K562 (cell line): ENCODE measurements around the gene GADD45GIP1. TPM values are rescaled to one million over a fixed set of nuclear protein-coding genes. Genes with fewer than 3 reads are reported as not detected.

Experiments used
- ATAC-seq: fragments of 200-7000 bp; cut with Tn5 transposase; 3 replicates; pipeline ENCODE4 v1.9.1; 2020; ENCODE audit warnings: moderate library complexity
- BruUV-seq: library from RNA; stranded (reverse); fragments of 400-500 nt; replicated peaks from 2 replicates; lab custom pipeline; 2021; lab: Mats Ljungman, UMichigan
- CTCF ChIA-PET: fragments of 300-600 bp; formaldehyde crosslinking; extraction: SDS; loops from one replicate; lab custom pipeline; 2021; ENCODE audit warnings: low intra/inter-chr PET ratio; lab: Yijun Ruan, JAX
- POLR2A ChIA-PET: fragments of 300-600, 350-650 bp; sonication (Branson Sonifier 250); formaldehyde crosslinking; extraction: SDS; loops from one replicate; lab custom pipeline; 2021; ENCODE audit warnings: antibody characterized with exemption, inconsistent platforms; lab: Yijun Ruan, JAX
- DNase-seq, 4 experiments: peaks; one replicate each; pipeline versions ENCODE4 v3.0.0 to v3.0.0-alpha.2; 2011 to 2018; ENCODE audit warnings: low spot score in 3 of 4, mixed read lengths in 3 of 4; ENCODE audit errors: extremely low read depth in 1 of 4
- FAIRE-seq: peaks from 2 replicates; lab custom pipeline; 2011; peaks lifted over from hg19 to GRCh38; lab: Jason Lieb, UNC
- H2AFZ ChIP-seq: 2 replicates; pipeline ENCODE4 v1.6.0; 2011; ENCODE audit warnings: low read depth, low read length, control low read depth, inconsistent platforms
- H3K27ac ChIP-seq: fragments of 200-600 bp; 3 replicates; pipeline ENCODE4 v1.8.0; 2011; ENCODE audit warnings: low read depth, mild to moderate bottlenecking, control low read depth, inconsistent platforms, low read length, moderate library complexity, mixed read lengths; ENCODE audit errors: extremely low read depth
- H3K27me3 ChIP-seq, 2 experiments: fragments of 300-600 bp in 1 of 2; 2 replicates in 1 of 2; 3 replicates in 1 of 2; pipeline versions ENCODE4 v1.6.0 to v1.8.0; 2011; ENCODE audit warnings: inconsistent platforms in 2 of 2, low read length in 2 of 2, mild to moderate bottlenecking in 1 of 2, mixed read lengths in 1 of 2, moderate library complexity in 1 of 2; ENCODE audit not compliant: control insufficient read depth in 2 of 2, insufficient read depth in 2 of 2
- H3K36me3 ChIP-seq: fragments of 300-600 bp; 3 replicates; pipeline ENCODE4 v1.8.0; 2011; ENCODE audit warnings: mild to moderate bottlenecking, low read length, inconsistent platforms; ENCODE audit not compliant: control insufficient read depth, insufficient read depth
- H3K4me1 ChIP-seq, 2 experiments: fragments of 200-600 bp in 1 of 2; replicated peaks in 1 of 2; 2 replicates in 1 of 2; 3 replicates in 1 of 2; pipeline versions ENCODE4 v1.5.1 to v1.8.0; 2011; ENCODE audit warnings: inconsistent platforms in 2 of 2, low read length in 2 of 2, mild to moderate bottlenecking in 1 of 2, mixed read lengths in 1 of 2, moderate library complexity in 1 of 2; ENCODE audit not compliant: control insufficient read depth in 2 of 2, insufficient read depth in 2 of 2
- H3K4me2 ChIP-seq: 2 replicates; pipeline ENCODE4 v1.6.1; 2011; ENCODE audit warnings: low read length, control low read depth, inconsistent platforms, mixed read lengths; ENCODE audit not compliant: insufficient read depth
- H3K4me3 ChIP-seq: fragments of 200-600 bp; sonication (generic), shearing (Covaris generic); 2 replicates; pipeline ENCODE4 v1.5.1; 2016; ENCODE audit warnings: control low read depth, inconsistent platforms
- H3K79me2 ChIP-seq: fragments of 200-600 bp; 3 replicates; pipeline ENCODE4 v1.8.0; 2011; ENCODE audit warnings: low read length, inconsistent platforms; ENCODE audit not compliant: control insufficient read depth, insufficient read depth
- H3K9ac ChIP-seq, 2 experiments: 2 replicates each; pipeline versions ENCODE4 v1.6.0 to v1.6.1; 2011; ENCODE audit warnings: low read depth in 2 of 2, low read length in 2 of 2, control low read depth in 1 of 2, inconsistent platforms in 1 of 2, mild to moderate bottlenecking in 1 of 2, mixed read lengths in 1 of 2; ENCODE audit not compliant: insufficient read depth in 1 of 2
- H3K9me1 ChIP-seq: one replicate; pipeline ENCODE4 v1.6.0; 2011; ENCODE audit warnings: inconsistent platforms, mild to moderate bottlenecking, low read length, moderate library complexity; ENCODE audit not compliant: control insufficient read depth, insufficient read depth
- H3K9me3 ChIP-seq: replicated peaks from 2 replicates; pipeline ENCODE4 v1.5.1; 2011; ENCODE audit warnings: low read depth, low read length, inconsistent platforms; ENCODE audit not compliant: control insufficient read depth, insufficient read depth
- H4K20me1 ChIP-seq: replicated peaks from 2 replicates; pipeline ENCODE4 v1.6.1; 2011; ENCODE audit warnings: low read length, inconsistent platforms, mixed read lengths; ENCODE audit not compliant: control insufficient read depth, insufficient read depth
- FOXP1 ChIP-seq: sonication (generic); formaldehyde crosslinking; IDR thresholded peaks from 2 replicates; pipeline ENCODE4 v1.8.0; 2022; ENCODE audit warnings: mild to moderate bottlenecking, missing genetic modification reagents
- HOXB6 ChIP-seq: fragments of 250-450 bp; sonication (Bioruptor Pico); IDR thresholded peaks from 2 replicates; pipeline ENCODE4 v1.5.1; 2022; ENCODE audit warnings: mild to moderate bottlenecking, borderline replicate concordance
- POLR2A ChIP-seq: fragments of 450-650 bp; conservative IDR thresholded peaks from 2 replicates; pipeline ENCODE4 v1.6.1; 2016
- POLR2B ChIP-seq: fragments of 450-650 bp; IDR thresholded peaks from 2 replicates; pipeline ENCODE4 v1.6.1; 2018; ENCODE audit warnings: low read depth; ENCODE audit not compliant: partially characterized antibody
- POLR3A ChIP-seq: IDR thresholded peaks from 2 replicates; pipeline ENCODE4 v1.6.1; 2011; ENCODE audit warnings: borderline replicate concordance, mild to moderate bottlenecking, moderate library complexity; ENCODE audit not compliant: insufficient read length, insufficient read depth; ENCODE audit errors: extremely low read depth
- RBM39 ChIP-seq: fragments of 200-400 bp; formaldehyde crosslinking; optimal IDR thresholded peaks from 2 replicates; pipeline ENCODE3; 2018; ENCODE audit warnings: low read depth, low read length
- SUPT5H ChIP-seq: fragments of 450-650 bp; IDR thresholded peaks from 2 replicates; pipeline ENCODE4 v1.6.1; 2016
- TCF15 ChIP-seq: fragments of 250-450 bp; sonication (Bioruptor Pico); IDR thresholded peaks from 2 replicates; pipeline ENCODE4 v1.8.0; 2022; ENCODE audit warnings: moderate library complexity, mild to moderate bottlenecking, inconsistent platforms
- ZBTB5 ChIP-seq: fragments of 450-650 bp; IDR thresholded peaks from 2 replicates; pipeline ENCODE4 v1.6.1; 2017; ENCODE audit warnings: antibody characterized with exemption
- ZNF121 ChIP-seq: sonication (generic); formaldehyde crosslinking; conservative IDR thresholded peaks from 2 replicates; pipeline ENCODE4 v1.8.0; 2022; ENCODE audit warnings: missing genetic modification reagents
- ZNF384 ChIP-seq: IDR thresholded peaks from 2 replicates; pipeline ENCODE4 v1.6.1; 2012; ENCODE audit warnings: low read depth, low read length, improper control_type of control experiment
- ZNF584 ChIP-seq: fragments of 200-800 bp; sonication (Bioruptor generic); IDR thresholded peaks from 2 replicates; pipeline ENCODE4 v1.6.1; 2016; ENCODE audit warnings: low read depth, mild to moderate bottlenecking, missing genetic modification characterization, missing compliant biosample characterization
- WGBS: fragments of 100-300 bp; shearing (Covaris generic); methylation state at CpG from one replicate; pipeline ENCODE4 v1.1.6; 2016; ENCODE audit warnings: low coverage, mixed read lengths; ENCODE audit not compliant: insufficient coverage; ENCODE audit errors: missing lambda C conversion rate; 5-methylcytosine and 5-hydroxymethylcytosine counted together
- in situ Hi-C: fragments of 300-500 bp; cut with MboI; formaldehyde crosslinking; loops from 4 replicates; pipeline ENCODE4 v1.15.0; 2018; ENCODE audit warnings: inconsistent platforms, mixed read lengths
- intact Hi-C: fragments of 100-400 bp; cut with micrococcal nuclease; formaldehyde crosslinking; loops from 2 replicates; pipeline ENCODE4 v1.14.2; 2022
- polyA plus RNA-seq, 8 experiments: library from polyadenylated mRNA; depleted of rRNA in 4 of 8; stranded (reverse) in 5 of 8; unstranded in 3 of 8; fragments of >200 nt; fragmentation: Nextera tagmentation in 2 of 8; fragmentation: Illumina TruSeq in 1 of 8; extraction: Ambion mirVana in 2 of 8; extraction: Trizol in 1 of 8; gene quantifications; 2 replicates each; pipeline versions ENCODE4 v1.2.1 to v1.2.3, GENCODE V29; 2011 to 2014; ENCODE audit warnings: inconsistent platforms in 1 of 8, missing spikeins in 1 of 8
- total RNA-seq, 7 experiments: library from RNA; depleted of rRNA in 6 of 7; stranded (reverse); fragments of >200 nt in 6 of 7; fragmentation: Illumina TruSeq in 2 of 7; extraction: Trizol in 2 of 7; gene quantifications; 2 replicates each; pipeline versions ENCODE4 v1.2.1 to v1.2.3, GENCODE V29; 2011 to 2021; ENCODE audit warnings: low replicate concordance in 1 of 7

GADD45GIP1 gene
- total and polyA plus RNA-seq, 9 of the 15 experiments (the other 6 are each of a cell fraction or from before 2014, with no cell fraction given), result 5.1 to 161 (median 29.2) TPM

- no peak for TF ChIP-seq ZBTB5
Observed at GRCh38 chr19:12922959-12923358, 34.1 kb downstream of the GADD45GIP1 start (continued).

- 42% methylated on average over 3 of the region's 3 CpGs for WGBS
- H3K4me1 ChIP-seq, result peaks cover 4 to 31% of the 10 kb centered on the region in 2 experiments; a peak in 3 of 5 replicates
- no peak overlapping the region for H2AFZ ChIP-seq
- no peaks in the 10 kb centered on the region for H3K9me1 ChIP-seq
- CTCF ChIA-PET, result no interaction called here
- H3K27ac ChIP-seq, result peak overlapping the region; percentile 25; the same call in 1 of the 3 replicates
- H4K20me1 ChIP-seq, result no peaks in the 10 kb centered on the region
- intact Hi-C loops, result no loop called here
- H3K36me3 ChIP-seq, result peaks cover 39% of the 10 kb centered on the region; the same call in 2 of the 3 replicates
- ATAC-seq (no peak), DNase-seq (no peak)
- no peak overlapping the region for H3K4me3 ChIP-seq
- no peaks in the 10 kb centered on the region for H3K79me2 ChIP-seq
- TF ChIP-seq SUPT5H, result peak; percentile 63; the same call in 1 of the 2 replicates
- no peak for TF ChIP-seq POLR3A
- no peak for TF ChIP-seq TCF15 (CRISPR knock-in tag)
- no peak for TF ChIP-seq FOXP1 (CRISPR knock-in tag)
- TF ChIP-seq POLR2B, result no peak
- TF ChIP-seq RBM39, result no peak
- peak; percentile 57 for TF ChIP-seq POLR2A
- no peak for TF ChIP-seq ZNF584
- TF ChIP-seq ZNF384, result no peak
- TF ChIP-seq ZNF121 (CRISPR knock-in tag), result peak; percentile 88
- TF ChIP-seq HOXB6 (CRISPR knock-in tag), result no peak
- TF ChIP-seq, all 486 proteins: peak for 3
- POLR2A ChIA-PET, result interaction anchor here (0.6 to 3.0 kb wide), 11 partner anchors 12 to 49 kb away, joined by 3 to 10 read pairs (median 4); partner anchors contain the start of genes FARSA and GCDH
- Histone ChIP-seq H3K27me3 (no peaks in the 10 kb centered on the region), H3K9ac (no peak overlapping the region), H3K9me3 (no peaks in the 10 kb centered on the region), H3K4me2 (no peak overlapping the region)
- in situ Hi-C loops, result no loop called here
- no TSS peak for BruUV-seq
- FAIRE-seq, result no peak
Observed at GRCh38 chr19:12921047-12921446, 36.0 kb downstream of the GADD45GIP1 start.
